Karpas-422 (cell line): Measurements from ENCODE around the gene IQUB. TPM values are rescaled to one million over a fixed set of nuclear protein-coding genes. Genes with fewer than 3 reads are reported as not detected.
"Not testable (repeated sequence)": the region's sequence is repeated elsewhere in the genome, so short reads cannot be mapped to it uniquely, and the experiment has no call there.

Experiments used
- DNase-seq: peaks from one replicate; pipeline ENCODE4 v3.0.0-alpha.2; 2015
- H2AFZ ChIP-seq: fragments of 200-600 bp; sonication (generic); 2 replicates; pipeline ENCODE4 v1.6.1; 2014; ENCODE audit warnings: antibody characterized with exemption, low read length, mixed read lengths
- H3K27ac ChIP-seq: fragments of 200-600 bp; sonication (generic); 2 replicates; pipeline ENCODE4 v1.5.1; 2014; ENCODE audit warnings: mild to moderate bottlenecking, low read length, moderate library complexity
- H3K27me3 ChIP-seq: fragments of 200-600 bp; sonication (generic); 2 replicates; pipeline ENCODE4 v1.6.1; 2014; ENCODE audit warnings: low read length, mixed read lengths
- H3K36me3 ChIP-seq: fragments of 200-600 bp; sonication (generic); 2 replicates; pipeline ENCODE4 v1.6.1; 2014; ENCODE audit warnings: low read length, mixed read lengths; ENCODE audit not compliant: insufficient read depth
- H3K4me1 ChIP-seq: fragments of 200-600 bp; sonication (generic); 2 replicates; pipeline ENCODE4 v1.6.1; 2014; ENCODE audit warnings: mild to moderate bottlenecking, low read length, mixed read lengths
- H3K4me2 ChIP-seq: fragments of 200-600 bp; sonication (generic); 2 replicates; pipeline ENCODE4 v1.6.1; 2014; ENCODE audit warnings: low read length, low read depth, mild to moderate bottlenecking; ENCODE audit not compliant: poor library complexity, severe bottlenecking
- H3K4me3 ChIP-seq: fragments of 200-600 bp; sonication (generic); 2 replicates; pipeline ENCODE4 v1.5.1; 2014; ENCODE audit warnings: mild to moderate bottlenecking, antibody characterized with exemption, low read length, mixed read lengths
- H3K79me2 ChIP-seq: fragments of 200-600 bp; sonication (generic); 2 replicates; pipeline ENCODE4 v1.6.1; 2014; ENCODE audit warnings: mild to moderate bottlenecking, low read length, mixed read lengths
- H3K9ac ChIP-seq: fragments of 200-600 bp; sonication (generic); 2 replicates; pipeline ENCODE4 v1.6.0; 2014; ENCODE audit warnings: low read length
- H3K9me2 ChIP-seq: fragments of 200-600 bp; sonication (generic), shearing (Covaris generic); replicated peaks from 2 replicates; pipeline ENCODE4 v1.6.0; 2014; ENCODE audit warnings: mild to moderate bottlenecking, low read length, moderate library complexity; ENCODE audit not compliant: insufficient read depth
- H3K9me3 ChIP-seq: fragments of 300-700, 200-600 bp; sonication (generic); 2 replicates; pipeline ENCODE4 v1.6.1; 2014; ENCODE audit warnings: low read length, mixed read lengths
- H4K20me1 ChIP-seq: fragments of 200-600 bp; sonication (generic); 2 replicates; pipeline ENCODE4 v1.6.1; 2014; ENCODE audit warnings: mild to moderate bottlenecking, antibody characterized with exemption, low read length, low read depth; ENCODE audit not compliant: insufficient read depth
- total RNA-seq: library from RNA; depleted of rRNA; stranded (reverse); fragments of >200 nt; shearing (Covaris generic); gene quantifications from 2 replicates; pipeline ENCODE4 v1.2.3, GENCODE V29; 2014; ENCODE audit warnings: low replicate concordance

IQUB gene
- total RNA-seq, 1 experiment from 2014 or later: 0.97 TPM

- peaks cover 26% of the 10 kb centered on the region for H3K4me1 ChIP-seq
- no peaks in the 10 kb centered on the region for H3K9me3 ChIP-seq
- H2AFZ ChIP-seq: no peak overlapping the region
- peak overlapping the region; percentile 86 for H3K4me2 ChIP-seq
- peaks cover 23% of the 10 kb centered on the region; the same call in 1 of the 2 replicates for H3K36me3 ChIP-seq
- no peaks in the 10 kb centered on the region for H4K20me1 ChIP-seq
- H3K27ac ChIP-seq: no peak overlapping the region
- H3K27me3 ChIP-seq: no peaks in the 10 kb centered on the region
- DNase-seq: no peak
- H3K4me3 ChIP-seq: peak overlapping the region; percentile 94; the same call in 1 of the 2 replicates
- H3K9ac ChIP-seq: no peak overlapping the region
- H3K9me2 ChIP-seq: no peaks in the 10 kb centered on the region
- H3K79me2 ChIP-seq: peaks cover 60% of the 10 kb centered on the region
Observed at GRCh38 chr7:123555484-123555883, 21.1 kb upstream of the IQUB start.

- H3K27me3 ChIP-seq: no peaks in the 10 kb centered on the region
- H3K79me2 ChIP-seq: peaks cover 83% of the 10 kb centered on the region
- no peak overlapping the region for H3K4me3 ChIP-seq
- no peak overlapping the region for H2AFZ ChIP-seq
- H3K4me2 ChIP-seq: no peak overlapping the region
- H4K20me1 ChIP-seq: no peaks in the 10 kb centered on the region
- DNase-seq: peak; percentile 10
- no peaks in the 10 kb centered on the region for H3K9me3 ChIP-seq
- H3K9me2 ChIP-seq: no peaks in the 10 kb centered on the region
- H3K36me3 ChIP-seq: peaks cover 35% of the 10 kb centered on the region
- H3K9ac ChIP-seq: no peak overlapping the region
- H3K4me1 ChIP-seq: peaks cover 21% of the 10 kb centered on the region
- H3K27ac ChIP-seq: no peak overlapping the region
Observed at GRCh38 chr7:123553159-123553558, 18.8 kb upstream of the IQUB start.

- Histone ChIP-seq H2AFZ (no peak overlapping the region), H3K4me3 (no peak overlapping the region), H3K9me2 (no peaks in the 10 kb centered on the region), H3K4me2 (no peak overlapping the region), H3K9me3 (no peaks in the 10 kb centered on the region), H3K27ac (no peak overlapping the region), H3K27me3 (no peaks in the 10 kb centered on the region), H3K36me3 (peaks cover 38% of the 10 kb centered on the region), H3K4me1 (peaks cover 20% of the 10 kb centered on the region), H3K9ac (no peak overlapping the region), H3K79me2 (peaks cover 88% of the 10 kb centered on the region), H4K20me1 (no peaks in the 10 kb centered on the region)
- DNase-seq: no peak
Observed at GRCh38 chr7:123552641-123553040, 18.2 kb upstream of the IQUB start.

GRCh38 chr7:123552134-123552533, 17.7 kb upstream of the IQUB start:
- not testable (repeated sequence) for H2AFZ ChIP-seq, H3K4me3 ChIP-seq, H3K27ac ChIP-seq, H3K9me3 ChIP-seq, H3K9me2 ChIP-seq, H4K20me1 ChIP-seq, H3K9ac ChIP-seq, H3K4me2 ChIP-seq, DNase-seq, H3K27me3 ChIP-seq
- peaks cover 43% of the 10 kb centered on the region for H3K36me3 ChIP-seq
- H3K4me1 ChIP-seq: peaks cover 20% of the 10 kb centered on the region
- peaks cover 88% of the 10 kb centered on the region for H3K79me2 ChIP-seq

- DNase-seq: peak; percentile 34
- no peaks in the 10 kb centered on the region for H3K9me3 ChIP-seq
Observed at GRCh38 chr7:123548406-123548805, 14.0 kb upstream of the IQUB start.

GRCh38 chr7:123539871-123540270, 5.5 kb upstream of the IQUB start:
- no peak overlapping the region for H2AFZ ChIP-seq
- H3K79me2 ChIP-seq: peaks cover 16% of the 10 kb centered on the region
- peaks cover 22% of the 10 kb centered on the region; the same call in 1 of the 2 replicates for H3K36me3 ChIP-seq
- H3K4me3 ChIP-seq: no peak overlapping the region
- no peaks in the 10 kb centered on the region for H3K9me2 ChIP-seq
- H3K4me2 ChIP-seq: no peak overlapping the region
- H3K27me3 ChIP-seq: no peaks in the 10 kb centered on the region
- no peaks in the 10 kb centered on the region for H4K20me1 ChIP-seq
- peaks cover 8% of the 10 kb centered on the region; the same call in 1 of the 2 replicates for H3K4me1 ChIP-seq
- H3K9ac ChIP-seq: no peak overlapping the region
- DNase-seq: peak; percentile 15
- no peak overlapping the region for H3K27ac ChIP-seq
- H3K9me3 ChIP-seq: no peaks in the 10 kb centered on the region

More at GRCh38 chr7:123548406-123548805, 14.0 kb upstream of the IQUB start:
- Histone ChIP-seq H3K36me3 (peaks cover 42% of the 10 kb centered on the region), H3K4me1 (no peaks in the 10 kb centered on the region), H3K27ac (no peak overlapping the region), H4K20me1 (no peaks in the 10 kb centered on the region), H3K27me3 (no peaks in the 10 kb centered on the region), H3K9ac (no peak overlapping the region), H3K4me2 (no peak overlapping the region), H3K9me2 (no peaks in the 10 kb centered on the region), H3K79me2 (peaks cover 81% of the 10 kb centered on the region), H2AFZ (no peak overlapping the region), H3K4me3 (no peak overlapping the region)

- H3K36me3 ChIP-seq: peaks cover 20% of the 10 kb centered on the region; the same call in 1 of the 2 replicates
Observed at GRCh38 chr7:123538897-123539296, 4.5 kb upstream of the IQUB start.

GRCh38 chr7:123538189-123538714, 3.9 kb upstream of the IQUB start:
- Histone ChIP-seq H4K20me1 (no peaks in the 10 kb centered on the region), H3K79me2 (peaks cover 10% of the 10 kb centered on the region), H3K9me3 (no peaks in the 10 kb centered on the region), H3K4me1 (peaks cover 11% of the 10 kb centered on the region; the same call in 1 of the 2 replicates), H3K4me3 (no peak overlapping the region), H3K36me3 (peaks cover 16% of the 10 kb centered on the region; the same call in 1 of the 2 replicates), H3K4me2 (no peak overlapping the region), H3K9ac (no peak overlapping the region), H3K27ac (no peak overlapping the region), H3K9me2 (no peaks in the 10 kb centered on the region), H2AFZ (no peak overlapping the region), H3K27me3 (no peaks in the 10 kb centered on the region)
- DNase-seq: peak; percentile 2

More at GRCh38 chr7:123538897-123539296, 4.5 kb upstream of the IQUB start:
- H3K27me3 ChIP-seq: no peaks in the 10 kb centered on the region
- no peaks in the 10 kb centered on the region for H3K9me3 ChIP-seq
- H3K79me2 ChIP-seq: peaks cover 15% of the 10 kb centered on the region
- H3K27ac ChIP-seq: no peak overlapping the region
- DNase-seq: peak; percentile 35
- H4K20me1 ChIP-seq: no peaks in the 10 kb centered on the region
- H3K9me2 ChIP-seq: no peaks in the 10 kb centered on the region
- H3K4me3 ChIP-seq: no peak overlapping the region
- no peak overlapping the region for H3K9ac ChIP-seq
- H3K4me1 ChIP-seq: peaks cover 11% of the 10 kb centered on the region; the same call in 1 of the 2 replicates
- no peak overlapping the region for H3K4me2 ChIP-seq
- no peak overlapping the region for H2AFZ ChIP-seq
